Measurements from ENCODE around the gene ACAD9. TPM values are rescaled to one million over a fixed set of nuclear protein-coding genes. Genes with fewer than 3 reads are reported as not detected.
"Not testable (repeated sequence)": the region's sequence is repeated elsewhere in the genome, so short reads cannot be mapped to it uniquely, and the experiment has no call there.

Gene ACAD9
- total RNA-seq, 1 donor from 2014 or later = 32.4 TPM

GRCh38 chr3:128923576-128923975 is 44.2 kb downstream of the ACAD9 start:
- peaks cover 26% of the 10 kb centered on the region for H3K36me3 Mint-ChIP-seq (ENCODE audit: low read depth, unreplicated experiment)
- Histone ChIP-seq H4K20me1 (ENCODE audit: insufficient read depth, low read length) (no peaks in the 10 kb centered on the region), H3K9me3 (ENCODE audit: insufficient read depth, low read depth, low read length) (peaks cover 36% of the 10 kb centered on the region), H3K36me3 (ENCODE audit: insufficient read depth, low read length) (no peaks in the 10 kb centered on the region), H3K4me2 (ENCODE audit: low read length) (no peak overlapping the region), H3K4me3 (ENCODE audit: insufficient read depth, low read depth, low read length) (no peak overlapping the region), H3K79me2 (ENCODE audit: insufficient read depth, low read length) (no peaks in the 10 kb centered on the region), H3K27me3 (ENCODE audit: insufficient read depth, low read length) (no peaks in the 10 kb centered on the region), H3K9ac (ENCODE audit: low read length) (no peak overlapping the region), H2AFZ (ENCODE audit: low read depth, low read length) (no peak overlapping the region), H3K4me1 (ENCODE audit: insufficient read depth, low read length) (no peaks in the 10 kb centered on the region), H3K27ac (ENCODE audit: low read depth, low read length) (no peak overlapping the region)
- H3K27ac Mint-ChIP-seq (ENCODE audit: unreplicated experiment) = no peak overlapping the region
- FAIRE-seq (no peak), DNase-seq (ENCODE audit: low read depth) (no peak)
- no peak overlapping the region for H3K4me3 Mint-ChIP-seq (ENCODE audit: unreplicated experiment)
- TF ChIP-seq EZH2 (IDR thresholded peaks at IDR 0.05; ENCODE audit: insufficient read depth, low read length) (no peak), CTCF (IDR thresholded peaks at IDR 0.05; ENCODE audit: insufficient read depth, low read depth, low read length) (no peak)
- H3K9me3 Mint-ChIP-seq (ENCODE audit: unreplicated experiment) = peaks cover 66% of the 10 kb centered on the region
- H3K27me3 Mint-ChIP-seq (ENCODE audit: low read depth, unreplicated experiment) = no peaks in the 10 kb centered on the region
- no peaks in the 10 kb centered on the region for H3K4me1 Mint-ChIP-seq (ENCODE audit: low read depth, unreplicated experiment)

- Mint-ChIP-seq H3K9me3 (ENCODE audit: unreplicated experiment) (peaks cover 65% of the 10 kb centered on the region), H3K36me3 (ENCODE audit: low read depth, unreplicated experiment) (peaks cover 24% of the 10 kb centered on the region)
- H3K9me3 ChIP-seq (ENCODE audit: insufficient read depth, low read depth, low read length) = peaks cover 36% of the 10 kb centered on the region
- not testable (repeated sequence) for H3K27me3 ChIP-seq (ENCODE audit: insufficient read depth, low read length); H3K4me3 ChIP-seq (ENCODE audit: insufficient read depth, low read depth, low read length); H3K36me3 ChIP-seq (ENCODE audit: insufficient read depth, low read length); H3K4me3 Mint-ChIP-seq (ENCODE audit: unreplicated experiment); DNase-seq (ENCODE audit: low read depth); H2AFZ ChIP-seq (ENCODE audit: low read depth, low read length); H3K27ac ChIP-seq (ENCODE audit: low read depth, low read length); H3K27ac Mint-ChIP-seq (ENCODE audit: unreplicated experiment); H4K20me1 ChIP-seq (ENCODE audit: insufficient read depth, low read length); H3K27me3 Mint-ChIP-seq (ENCODE audit: low read depth, unreplicated experiment); H3K4me1 Mint-ChIP-seq (ENCODE audit: low read depth, unreplicated experiment); H3K9ac ChIP-seq (ENCODE audit: low read length); H3K4me2 ChIP-seq (ENCODE audit: low read length); FAIRE-seq; H3K4me1 ChIP-seq (ENCODE audit: insufficient read depth, low read length); H3K79me2 ChIP-seq (ENCODE audit: insufficient read depth, low read length)
These were observed 44.6 kb downstream of the ACAD9 start for GRCh38 chr3:128923986-128924385.

- no peaks in the 10 kb centered on the region for H3K79me2 ChIP-seq (ENCODE audit: insufficient read depth, low read length)
- no peak overlapping the region for H3K4me3 Mint-ChIP-seq (ENCODE audit: unreplicated experiment)
- H3K4me2 ChIP-seq (ENCODE audit: low read length) = no peak overlapping the region
- no peak for TF ChIP-seq EZH2 (IDR thresholded peaks at IDR 0.05; ENCODE audit: insufficient read depth, low read length)
- no peak for TF ChIP-seq CTCF (IDR thresholded peaks at IDR 0.05; ENCODE audit: insufficient read depth, low read depth, low read length)
- H3K4me3 ChIP-seq (ENCODE audit: insufficient read depth, low read depth, low read length) = no peak overlapping the region
- no peaks in the 10 kb centered on the region for H3K4me1 ChIP-seq (ENCODE audit: insufficient read depth, low read length)
- DNase-seq (ENCODE audit: low read depth) (no peak), FAIRE-seq (no peak)
- H3K9me3 Mint-ChIP-seq (ENCODE audit: unreplicated experiment) = peaks cover 23% of the 10 kb centered on the region
- no peaks in the 10 kb centered on the region for H3K36me3 ChIP-seq (ENCODE audit: insufficient read depth, low read length)
- peaks cover 24% of the 10 kb centered on the region for H3K27me3 Mint-ChIP-seq (ENCODE audit: low read depth, unreplicated experiment)
- H3K36me3 Mint-ChIP-seq (ENCODE audit: low read depth, unreplicated experiment) = peaks cover 10% of the 10 kb centered on the region
- H4K20me1 ChIP-seq (ENCODE audit: insufficient read depth, low read length) = no peaks in the 10 kb centered on the region
- H3K9ac ChIP-seq (ENCODE audit: low read length) = no peak overlapping the region
- H3K27ac ChIP-seq (ENCODE audit: low read depth, low read length) = no peak overlapping the region
- H3K9me3 ChIP-seq (ENCODE audit: insufficient read depth, low read depth, low read length) = peaks cover 14% of the 10 kb centered on the region
- H3K4me1 Mint-ChIP-seq (ENCODE audit: low read depth, unreplicated experiment) = no peaks in the 10 kb centered on the region
- no peak overlapping the region for H3K27ac Mint-ChIP-seq (ENCODE audit: unreplicated experiment)
- peaks cover 5% of the 10 kb centered on the region for H3K27me3 ChIP-seq (ENCODE audit: insufficient read depth, low read length)
- no peak overlapping the region for H2AFZ ChIP-seq (ENCODE audit: low read depth, low read length)
These were observed 49.9 kb downstream of the ACAD9 start for GRCh38 chr3:128929364-128929763.
